IPS-18c (cell line): ENCODE data around the gene FYB1.

Experiments used
- H3K4me3 ChIP-seq: 2 replicates; pipeline ENCODE4 v1.7.0; 2013; ENCODE audit warnings: low read depth, mild to moderate bottlenecking, low read length, moderate library complexity; ENCODE audit not compliant: insufficient read depth
- H3K9me3 ChIP-seq: one replicate; pipeline ENCODE4 v1.6.1; 2013; ENCODE audit warnings: mild to moderate bottlenecking, low read length, moderate library complexity; ENCODE audit not compliant: control insufficient read depth, insufficient read depth

FYB1 gene

DNA sequence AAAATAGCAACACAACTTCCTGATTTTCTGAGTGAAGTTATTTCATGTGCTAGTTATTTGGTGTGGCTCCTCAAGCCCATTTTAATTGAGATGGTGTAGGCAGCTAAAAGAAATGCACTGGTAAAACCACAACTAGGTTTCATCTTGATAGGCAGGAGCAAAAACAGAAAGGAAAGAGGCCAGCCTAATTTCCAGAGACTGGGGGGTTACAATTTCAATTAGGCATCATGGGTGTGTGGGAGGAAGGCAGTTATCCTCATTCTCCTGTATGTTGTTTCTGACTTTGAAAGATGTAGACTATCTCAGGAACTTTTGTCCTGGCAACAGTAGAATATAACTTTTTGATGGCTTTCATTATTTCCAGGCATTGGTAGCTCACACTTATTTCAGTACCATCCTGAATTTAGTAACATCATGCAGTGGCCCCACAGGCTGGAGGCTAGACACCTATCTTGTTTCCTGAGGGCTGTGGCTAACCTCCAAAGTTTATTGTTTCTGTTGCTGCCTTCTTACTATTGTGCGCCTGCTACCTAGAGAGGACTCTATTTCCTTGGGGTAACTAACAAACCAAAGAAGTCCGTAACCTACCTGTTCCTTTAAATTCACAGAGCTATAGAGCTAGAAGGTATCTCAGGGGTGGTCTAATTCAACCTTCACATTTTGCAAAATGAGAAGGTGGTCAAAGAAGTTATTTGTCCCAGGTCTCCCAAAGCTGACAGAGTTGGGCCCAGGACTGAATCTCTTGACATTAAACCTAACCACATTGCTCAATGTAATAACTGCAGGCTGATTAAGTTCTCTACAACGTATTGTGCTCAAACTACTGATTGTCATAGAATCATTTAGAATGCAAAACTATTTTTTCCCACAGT lies 42.4 kb downstream of the FYB1 start:
- H3K4me3 ChIP-seq: no peak overlapping the region
- no peaks in the 10 kb centered on the region for H3K9me3 ChIP-seq

DNA sequence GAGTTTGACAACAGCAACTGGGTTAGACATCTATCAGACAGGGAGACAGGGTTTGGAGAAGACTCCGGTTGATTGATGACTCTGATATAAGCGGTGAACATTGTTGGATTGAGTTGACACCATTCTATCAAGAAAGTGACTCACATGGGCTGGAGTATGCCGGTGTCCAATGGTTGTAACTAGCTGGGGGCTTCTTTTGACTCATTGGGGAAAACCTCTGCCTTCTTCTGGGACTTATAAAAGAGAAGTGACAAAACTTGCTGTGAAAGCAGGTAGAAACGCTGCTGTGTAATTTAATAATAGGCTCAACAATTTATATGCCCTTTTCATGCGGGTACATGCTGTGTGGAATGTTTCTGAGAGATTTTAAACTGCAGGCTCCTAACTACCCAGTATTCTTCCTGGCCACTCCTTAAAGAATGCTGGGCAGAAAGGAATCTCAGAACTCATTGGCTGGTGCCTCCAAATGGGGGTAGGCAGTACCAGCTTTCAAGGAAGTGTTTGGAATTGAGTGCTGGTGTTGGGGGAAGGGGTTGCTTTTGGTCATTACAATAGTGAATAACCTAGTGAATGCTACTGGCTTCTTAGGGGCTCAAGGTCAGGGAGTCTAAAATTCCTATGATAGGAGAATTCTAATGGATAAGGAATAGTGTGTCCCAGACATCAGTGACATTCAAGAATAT lies 43.9 kb downstream of the FYB1 start:
- H3K9me3 ChIP-seq: no peaks in the 10 kb centered on the region
- no peak overlapping the region for H3K4me3 ChIP-seq

DNA sequence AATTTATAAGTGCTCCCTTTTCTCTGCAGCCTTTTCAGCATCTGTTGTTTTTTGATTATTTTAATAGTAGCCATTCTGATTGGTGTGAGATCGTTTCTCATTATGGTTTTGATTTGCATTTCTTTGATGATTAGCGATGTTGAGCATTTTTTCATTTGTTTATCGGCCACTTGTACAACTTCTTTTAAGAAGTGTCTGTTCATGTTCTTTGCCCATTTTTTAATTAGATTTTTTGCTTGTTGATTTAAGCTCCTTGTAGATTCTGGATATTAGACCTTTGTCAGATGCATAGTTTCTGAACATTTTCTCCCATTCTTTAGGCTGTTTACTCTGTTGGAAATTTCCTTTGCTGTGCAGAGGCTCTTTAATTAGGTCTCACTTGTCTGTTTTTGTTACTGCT lies 46.3 kb downstream of the FYB1 start:
- Histone ChIP-seq H3K4me3 (no peak overlapping the region), H3K9me3 (no peaks in the 10 kb centered on the region)

DNA sequence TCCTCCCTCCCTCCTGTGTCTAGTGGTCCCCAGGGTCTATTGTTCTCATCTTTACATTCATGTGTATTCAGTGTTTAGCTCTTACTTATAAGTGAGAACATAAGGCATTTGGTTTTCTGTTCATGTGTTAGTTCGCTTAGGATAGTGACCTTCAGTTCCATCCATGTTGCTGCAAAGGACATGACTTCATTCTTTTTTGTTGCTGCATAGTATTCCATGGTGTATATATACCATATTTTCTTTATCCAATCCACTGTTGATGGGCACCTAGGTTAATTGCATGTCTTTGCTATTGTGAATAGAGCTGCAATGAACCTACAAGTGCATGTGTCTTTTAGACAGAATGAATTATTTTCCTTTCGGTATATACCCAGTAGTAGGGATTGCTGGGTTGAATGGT lies 46.8 kb downstream of the FYB1 start:
- Histone ChIP-seq H3K4me3 (no peak overlapping the region), H3K9me3 (no peaks in the 10 kb centered on the region)

DNA sequence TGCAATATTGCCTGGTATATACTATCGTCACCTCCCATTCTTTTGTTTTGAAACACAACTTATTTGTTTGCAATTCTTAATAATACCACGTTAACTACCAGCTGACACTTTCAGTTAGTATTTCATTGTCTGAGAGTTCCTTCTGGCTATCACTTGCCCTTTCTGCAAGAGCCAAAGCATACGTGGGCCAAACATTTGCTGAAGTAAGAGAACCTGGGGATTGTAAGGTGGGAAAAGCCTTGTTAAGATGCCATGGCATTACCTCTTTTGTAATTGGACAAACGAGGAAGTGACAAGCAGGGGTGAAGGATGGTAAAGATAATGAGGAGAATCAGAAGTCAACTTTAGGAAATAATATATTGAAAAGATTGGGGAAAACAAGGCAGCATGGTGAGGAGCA lies 47.7 kb downstream of the FYB1 start:
- Histone ChIP-seq H3K4me3 (no peak overlapping the region), H3K9me3 (no peaks in the 10 kb centered on the region)

DNA sequence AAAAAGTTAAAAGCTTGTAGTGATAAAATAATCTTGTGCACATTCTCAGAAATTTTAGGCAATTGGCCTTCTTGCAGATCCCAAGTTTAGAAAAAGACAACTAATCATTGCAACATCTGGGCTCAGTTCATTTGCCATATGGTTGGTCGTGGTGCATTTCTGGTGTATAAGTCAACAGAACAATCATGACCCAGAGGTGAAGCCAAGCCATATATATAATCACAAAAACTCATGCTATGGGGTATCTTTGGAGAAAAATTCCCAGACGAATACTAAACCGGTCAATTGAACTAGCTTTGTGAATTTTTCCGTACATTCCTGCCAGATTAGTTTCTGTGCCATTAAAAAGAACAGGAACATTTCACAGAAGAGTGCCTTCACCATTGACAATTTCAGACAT lies 50.3 kb downstream of the FYB1 start:
- no peak overlapping the region for H3K4me3 ChIP-seq
- H3K9me3 ChIP-seq: no peaks in the 10 kb centered on the region

DNA sequence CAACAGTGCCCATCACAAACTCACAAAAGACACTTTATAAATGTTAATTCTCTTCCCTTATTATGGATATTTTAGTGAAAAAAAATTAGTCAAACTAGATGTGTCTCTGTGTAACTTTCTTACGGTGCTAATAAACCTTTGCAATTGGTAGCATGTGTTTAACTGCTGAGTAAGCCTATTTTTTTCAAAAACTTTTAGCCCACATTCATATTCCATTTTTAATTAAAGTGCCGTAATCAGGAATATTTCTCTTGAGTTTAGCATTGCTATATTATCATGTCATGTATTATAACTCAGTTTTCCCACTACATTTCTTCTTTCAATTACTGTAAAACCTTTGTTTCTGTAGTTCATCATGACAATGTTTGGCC lies 51.4 kb downstream of the FYB1 start:
- H3K9me3 ChIP-seq: no peaks in the 10 kb centered on the region
- H3K4me3 ChIP-seq: no peak overlapping the region

DNA sequence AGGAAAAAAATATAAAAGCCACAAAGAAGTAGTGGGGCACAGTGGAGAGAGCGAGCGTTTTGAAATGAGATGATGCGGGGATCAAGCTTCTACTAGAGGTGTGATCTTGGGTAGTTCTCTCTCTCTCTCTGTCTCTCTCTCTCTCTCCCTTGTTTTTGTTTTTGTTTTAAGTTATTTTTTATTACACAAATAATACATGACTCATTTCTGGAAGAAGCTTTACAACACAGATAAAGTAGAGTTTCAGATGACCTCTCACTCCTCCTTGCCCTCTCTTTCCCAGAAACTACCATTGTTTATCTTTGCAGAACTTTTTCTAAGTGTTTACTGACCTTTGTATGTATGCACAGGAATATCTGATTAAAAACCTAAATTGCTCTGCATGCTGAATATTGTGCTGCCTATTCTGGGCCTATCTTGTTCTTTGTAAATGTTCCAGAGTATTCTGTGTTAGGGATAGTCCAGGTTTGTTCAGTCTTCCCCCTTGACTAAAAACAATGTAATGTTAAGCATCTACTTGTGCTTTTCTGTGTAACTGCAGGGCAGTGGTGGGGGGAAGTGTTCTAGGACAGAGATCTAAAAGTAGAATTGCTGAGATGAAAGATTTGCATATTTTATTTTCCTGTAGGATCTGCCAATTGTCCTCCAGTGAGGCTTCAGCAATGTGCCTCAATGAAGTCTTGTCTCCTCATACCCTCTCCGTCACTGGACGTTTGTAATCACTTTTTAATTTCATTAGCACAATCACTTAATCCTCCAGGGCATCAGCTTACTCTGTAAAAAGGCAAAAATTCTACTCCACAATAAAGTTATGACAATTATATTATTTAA lies 52.0 kb downstream of the FYB1 start:
- no peak overlapping the region for H3K4me3 ChIP-seq
- no peaks in the 10 kb centered on the region for H3K9me3 ChIP-seq

DNA sequence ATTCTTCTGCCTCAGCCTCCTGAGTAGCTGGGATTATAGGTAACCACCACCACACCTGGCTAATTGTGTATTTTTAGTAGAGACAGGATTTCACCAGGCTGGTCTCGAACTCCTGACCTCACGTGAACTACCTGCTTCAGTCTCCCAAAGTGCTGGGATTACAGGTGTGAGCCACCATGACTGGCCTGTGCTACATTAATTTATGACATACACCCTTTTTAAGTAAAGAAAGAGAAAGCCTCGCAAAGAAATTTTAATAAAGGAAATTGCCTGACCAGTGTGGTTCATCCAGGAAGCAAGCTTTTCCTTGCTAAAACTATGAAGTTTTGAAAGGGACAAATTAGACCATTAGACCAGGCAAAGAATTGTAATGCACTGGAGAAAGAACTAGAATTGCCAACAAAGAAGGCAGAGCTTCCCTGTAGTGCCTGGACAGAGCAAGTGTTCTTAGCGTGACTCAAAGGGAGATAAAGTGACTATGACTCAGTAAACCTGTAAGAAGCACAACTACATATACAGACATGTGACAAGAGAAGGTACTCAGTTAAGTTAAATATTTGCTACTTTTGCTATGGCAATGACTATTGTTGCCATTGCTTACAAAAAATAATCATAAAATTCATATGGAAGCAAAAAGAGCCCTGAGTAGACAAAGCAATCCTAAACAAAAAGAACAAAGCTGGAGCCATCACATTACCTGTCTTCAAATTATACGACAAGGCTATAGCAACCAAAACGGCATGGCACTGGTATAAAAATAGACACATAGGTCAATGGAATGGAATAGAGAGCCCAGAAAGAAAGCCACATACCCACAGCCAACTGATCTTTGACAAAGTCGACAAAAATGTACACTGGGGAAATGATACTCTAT lies 54.6 kb downstream of the FYB1 start:
- Histone ChIP-seq H3K4me3 (no peak overlapping the region), H3K9me3 (no peaks in the 10 kb centered on the region)

DNA sequence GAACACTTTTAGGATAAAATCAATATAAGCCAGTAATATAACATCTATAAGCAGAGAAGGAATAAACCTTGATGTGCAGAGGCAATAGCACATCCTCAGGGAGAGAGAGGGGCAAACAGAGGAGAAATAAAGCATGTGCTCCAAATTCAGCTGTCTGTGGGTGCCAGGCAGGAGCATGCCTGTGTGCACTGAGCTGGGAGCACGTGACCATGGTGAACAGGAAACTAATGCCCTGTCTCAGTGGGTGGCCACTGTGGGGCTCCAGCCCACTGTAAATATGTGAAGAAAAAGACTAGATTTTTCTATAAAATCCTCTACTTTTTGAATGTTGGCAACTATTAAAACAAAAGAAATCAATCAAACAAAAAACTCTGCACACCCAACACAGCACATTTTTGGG lies 55.3 kb downstream of the FYB1 start:
- no peak overlapping the region for H3K4me3 ChIP-seq
- peaks cover 2% of the 10 kb centered on the region for H3K9me3 ChIP-seq

DNA sequence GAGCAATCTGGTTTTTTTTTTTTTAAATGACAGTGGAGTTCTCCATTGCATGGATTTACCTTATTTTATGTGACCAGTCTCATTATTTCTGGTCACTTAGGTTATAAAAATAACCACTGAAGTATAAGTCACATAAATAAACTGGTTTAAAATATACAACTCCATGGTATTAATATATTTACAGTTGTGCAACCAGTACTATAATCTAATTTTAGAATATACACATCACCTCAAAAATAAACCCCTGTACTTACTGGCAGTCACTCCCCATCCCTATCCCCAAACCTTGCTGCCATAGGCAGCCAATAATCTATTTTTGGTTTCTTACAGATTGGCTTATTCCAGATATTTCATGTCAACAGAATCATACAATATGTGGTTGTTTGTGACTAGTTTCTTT lies 57.8 kb downstream of the FYB1 start:
- Histone ChIP-seq H3K9me3 (peaks cover 2% of the 10 kb centered on the region), H3K4me3 (no peak overlapping the region)

DNA sequence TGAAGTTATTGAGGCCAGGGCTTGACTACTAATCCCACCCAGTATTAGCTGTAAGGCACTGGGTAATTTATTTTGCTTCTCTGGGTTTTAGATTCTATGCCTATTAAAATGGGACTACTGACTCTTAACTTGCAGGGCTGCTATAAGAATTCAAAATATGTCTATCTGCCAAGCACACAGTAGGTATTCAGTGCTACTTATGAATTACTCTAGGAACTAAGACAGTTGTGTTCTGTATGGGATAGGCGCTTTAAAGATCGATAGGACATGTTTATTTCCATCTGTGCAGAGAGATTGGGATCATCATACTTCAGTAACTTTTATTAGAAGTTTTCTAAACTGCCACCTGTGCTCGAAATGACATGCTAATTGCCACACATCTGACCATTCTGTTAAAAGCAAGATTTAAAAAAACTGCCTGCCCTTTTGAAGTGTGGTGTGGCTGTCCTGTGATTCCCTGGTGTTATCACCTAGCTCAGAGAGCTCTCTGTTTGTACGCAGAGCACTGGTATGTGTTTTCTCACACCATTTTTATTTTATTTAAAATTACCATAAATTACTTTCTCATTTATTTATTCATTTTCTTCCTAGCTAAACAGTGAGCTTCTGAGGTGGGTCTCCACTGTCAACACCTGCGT lies 58.7 kb downstream of the FYB1 start:
- peaks cover 2% of the 10 kb centered on the region for H3K9me3 ChIP-seq
- H3K4me3 ChIP-seq: no peak overlapping the region

DNA sequence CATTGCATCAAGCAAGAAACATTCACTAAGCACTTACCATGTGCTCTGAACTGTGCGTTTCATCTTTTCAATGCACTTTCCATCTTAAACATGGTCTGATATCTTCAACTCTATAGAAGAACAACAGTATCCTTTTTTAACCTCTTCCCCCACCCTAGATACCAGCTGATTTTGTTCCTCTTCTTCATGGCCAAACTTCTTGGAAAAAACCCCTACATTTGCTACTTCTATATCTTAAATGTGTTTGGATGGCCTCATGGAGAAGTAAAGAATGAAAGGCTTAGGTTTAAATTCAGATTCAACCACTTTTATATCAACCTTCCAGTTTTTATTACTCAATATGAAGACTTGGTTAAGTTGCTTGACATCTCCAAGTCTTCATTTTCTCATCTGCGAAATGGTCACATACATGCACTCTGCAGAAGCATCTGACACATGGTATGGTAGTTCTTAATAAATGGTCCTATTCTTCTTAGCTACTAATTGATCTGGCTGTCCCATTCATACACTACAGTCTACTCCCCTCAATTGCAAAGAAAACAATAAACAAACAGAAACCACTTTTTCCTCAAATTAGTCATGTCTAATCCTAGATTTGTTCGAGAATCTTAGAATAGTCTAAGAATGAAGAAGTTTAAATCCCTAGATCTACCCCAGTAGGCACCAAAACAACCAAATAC lies 59.4 kb downstream of the FYB1 start:
- Histone ChIP-seq H3K9me3 (peaks cover 2% of the 10 kb centered on the region), H3K4me3 (no peak overlapping the region)

DNA sequence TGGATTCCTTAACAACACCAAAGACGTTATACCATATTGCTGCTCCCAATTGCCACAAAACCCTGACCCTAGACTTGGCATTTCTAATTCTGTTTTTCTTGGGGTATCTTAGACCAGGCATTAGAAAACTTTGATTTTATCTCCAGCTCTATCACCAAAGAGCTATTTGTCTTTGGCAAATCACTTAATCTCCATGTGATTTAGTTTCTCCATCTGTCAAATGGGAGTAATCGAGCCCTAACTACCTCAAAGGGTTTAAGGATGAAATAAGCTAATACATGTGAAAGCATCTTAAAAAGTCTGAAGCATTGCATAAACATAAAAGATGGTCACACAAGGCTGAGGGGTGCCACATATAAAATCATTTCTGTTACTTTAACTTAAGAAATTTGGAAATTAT lies 60.6 kb downstream of the FYB1 start:
- Histone ChIP-seq H3K9me3 (peaks cover 2% of the 10 kb centered on the region), H3K4me3 (no peak overlapping the region)

DNA sequence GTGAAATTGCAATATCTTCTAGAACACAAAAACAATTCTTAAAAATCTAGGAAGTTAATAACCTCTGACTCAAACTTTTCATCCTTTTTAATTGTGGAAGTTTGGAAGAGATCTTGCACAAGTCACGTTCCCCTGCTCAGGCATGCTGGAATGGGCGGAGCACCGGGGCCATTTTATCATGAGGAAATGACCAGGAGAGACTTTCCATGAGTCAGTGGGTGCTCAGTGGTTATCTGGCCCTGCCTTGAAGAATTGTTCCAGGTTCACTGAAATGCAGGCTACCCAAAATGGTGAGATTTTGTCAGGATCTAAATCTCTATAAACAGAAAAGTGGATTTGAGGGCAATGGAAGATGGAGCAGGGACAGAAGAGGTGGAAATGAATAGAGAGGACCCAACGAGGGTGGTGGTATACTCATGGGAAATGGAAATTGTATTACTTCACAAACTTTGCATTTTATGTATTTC lies 61.2 kb downstream of the FYB1 start:
- peaks cover 2% of the 10 kb centered on the region for H3K9me3 ChIP-seq
- H3K4me3 ChIP-seq: no peak overlapping the region

DNA sequence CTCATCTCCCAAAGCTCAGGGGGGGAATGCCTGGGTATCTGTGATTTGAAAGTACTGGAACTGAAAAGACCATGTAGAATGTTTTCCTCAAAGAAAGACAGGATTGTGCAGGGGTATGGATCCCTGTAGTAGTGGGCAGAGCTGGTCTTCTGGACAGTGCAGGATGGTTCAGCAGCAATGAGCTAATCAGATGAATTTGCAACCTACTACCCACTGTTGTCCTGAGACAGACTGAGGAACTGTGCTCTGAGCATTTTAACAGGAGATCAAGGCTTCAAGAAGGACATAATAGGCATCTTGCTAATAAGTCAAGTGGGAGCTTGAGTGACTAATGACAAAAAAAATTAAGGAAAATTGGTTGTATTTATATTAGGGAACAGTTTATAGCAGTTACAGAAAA lies 61.7 kb downstream of the FYB1 start:
- Histone ChIP-seq H3K9me3 (peaks cover 2% of the 10 kb centered on the region), H3K4me3 (no peak overlapping the region)
